Spleen (tissue), 11 donors: ENCODE data around the gene KDM8. TPM values are rescaled to one million over a fixed set of nuclear protein-coding genes. Genes with fewer than 3 reads are reported as not detected.

ENCODE experiments used
- DNase-seq: peaks from one replicate; pipeline ENCODE4 v3.0.0-alpha.2; 2020
- H3K27ac ChIP-seq, 8 donors: fragments of 200-600 bp; sonication (generic) in 7 of 8; 1 replicate in 4 of 8; 2 replicates in 4 of 8; pipeline versions ENCODE4 v1.5.0 to v1.8.0; 2016 to 2021; ENCODE audit warnings: inconsistent platforms in 4 of 8, mild to moderate bottlenecking in 4 of 8, moderate library complexity in 1 of 8
- H3K27me3 ChIP-seq, 7 donors: fragments of 200-600 bp; sonication (generic) in 6 of 7; replicated peaks in 1 of 7; 1 replicate in 4 of 7; 2 replicates in 3 of 7; pipeline versions ENCODE4 v1.5.0 to v1.8.0; 2016 to 2021; ENCODE audit warnings: inconsistent platforms in 3 of 7, mild to moderate bottlenecking in 1 of 7
- H3K36me3 ChIP-seq, 6 donors: fragments of 200-600 bp; sonication (generic) in 5 of 6; 1 replicate in 4 of 6; 2 replicates in 2 of 6; pipeline versions ENCODE4 v1.5.0 to v1.8.0; 2016 to 2021; ENCODE audit warnings: inconsistent platforms in 2 of 6
- H3K4me1 ChIP-seq, 6 donors: fragments of 200-600 bp; sonication (generic) in 5 of 6; 1 replicate in 3 of 6; 2 replicates in 3 of 6; pipeline versions ENCODE4 v1.5.0 to v1.8.0; 2016 to 2021; ENCODE audit warnings: inconsistent platforms in 3 of 6
- H3K4me3 ChIP-seq, 8 donors: fragments of 200-600 bp; sonication (generic) in 7 of 8; 1 replicate in 4 of 8; 2 replicates in 4 of 8; pipeline versions ENCODE4 v1.5.0 to v1.8.0; 2016 to 2021; ENCODE audit warnings: inconsistent platforms in 4 of 8, mild to moderate bottlenecking in 4 of 8, moderate library complexity in 2 of 8
- H3K9me3 ChIP-seq, 8 donors: fragments of 200-600 bp; sonication (generic) in 7 of 8; 1 replicate in 4 of 8; 2 replicates in 4 of 8; pipeline versions ENCODE4 v1.5.0 to v1.8.0; 2016 to 2021; ENCODE audit warnings: inconsistent platforms in 4 of 8
- POLR2A ChIP-seq, 3 donors: fragments of 450-650 bp; IDR thresholded peaks; one replicate each; pipeline ENCODE4 v1.5.1; 2017; ENCODE audit warnings: antibody characterized with exemption in 3 of 3, mild to moderate bottlenecking in 1 of 3
- POLR2AphosphoS5 ChIP-seq, 3 donors: sonication (generic); formaldehyde crosslinking; IDR thresholded peaks; one replicate each; pipeline ENCODE4 v1.5.1; 2017; ENCODE audit warnings: antibody characterized with exemption in 3 of 3
- WGBS, 5 donors: extraction: QIAGEN DNeasy Blood & Tissue Kit in 3 of 5; methylation state at CpG; one replicate each; pipeline versions ENCODE4 v1.1.5 to v1.1.7; 2013 to 2018; 5-methylcytosine and 5-hydroxymethylcytosine counted together
- intact Hi-C: fragments of 100-400 bp; cut with DNase I; formaldehyde crosslinking; loops from one replicate; pipeline ENCODE4 v1.15.0; 2023; ENCODE audit warnings: low total_unique reads
- polyA plus RNA-seq, 3 donors: library from polyadenylated mRNA; stranded (reverse); fragments of 200-250 nt; gene quantifications; one replicate each; pipeline ENCODE4 v1.2.1, GENCODE V29; 2013
- total RNA-seq, 7 donors: library from RNA; depleted of rRNA in 3 of 7; stranded (reverse); fragments of >200 nt in 3 of 7; fragmentation: NEBNext Ultra II Directional in 4 of 7; extraction: Animal tissue kit (Norgen Biotek cat#: 25700) in 4 of 7; gene quantifications; one replicate each; pipeline versions ENCODE4 v1.1.0 to v1.2.1, GENCODE V29; 2016 to 2021
- TF ChIP-seq, protein P1 (sequence below), 11 experiments: fragments of 200-600 bp in 7 of 11; fragments of 450-650 bp in 4 of 11; sonication (generic) in 4 of 11; IDR thresholded peaks in 8 of 11; conservative IDR thresholded peaks in 3 of 11; 1 replicate in 7 of 11; 2 replicates in 4 of 11; pipeline versions ENCODE4 v1.4.0 to v1.8.0; 2016 to 2021; ENCODE audit warnings: antibody characterized with exemption in 11 of 11, inconsistent platforms in 4 of 11, mild to moderate bottlenecking in 1 of 11
- donor health status: healthy with polysubstance abuse.
- donor health status: DM: no; HTN: no; CAD: no; lungs with moderate emphysema.
- donor health status: DM: no; HTN: no; CAD: no.
- donor health status: Bipolar disorder and iron deficiency.
- donor health status: healthy.
- donor health status: DM: no; HTN: no; CAD: no.
- donor health status: DM: yes; HTN: yes; CAD: no.

KDM8 gene
- total and polyA plus RNA-seq, 10 donors = 5.2 to 14.7 (median 9.6) TPM

DNA sequence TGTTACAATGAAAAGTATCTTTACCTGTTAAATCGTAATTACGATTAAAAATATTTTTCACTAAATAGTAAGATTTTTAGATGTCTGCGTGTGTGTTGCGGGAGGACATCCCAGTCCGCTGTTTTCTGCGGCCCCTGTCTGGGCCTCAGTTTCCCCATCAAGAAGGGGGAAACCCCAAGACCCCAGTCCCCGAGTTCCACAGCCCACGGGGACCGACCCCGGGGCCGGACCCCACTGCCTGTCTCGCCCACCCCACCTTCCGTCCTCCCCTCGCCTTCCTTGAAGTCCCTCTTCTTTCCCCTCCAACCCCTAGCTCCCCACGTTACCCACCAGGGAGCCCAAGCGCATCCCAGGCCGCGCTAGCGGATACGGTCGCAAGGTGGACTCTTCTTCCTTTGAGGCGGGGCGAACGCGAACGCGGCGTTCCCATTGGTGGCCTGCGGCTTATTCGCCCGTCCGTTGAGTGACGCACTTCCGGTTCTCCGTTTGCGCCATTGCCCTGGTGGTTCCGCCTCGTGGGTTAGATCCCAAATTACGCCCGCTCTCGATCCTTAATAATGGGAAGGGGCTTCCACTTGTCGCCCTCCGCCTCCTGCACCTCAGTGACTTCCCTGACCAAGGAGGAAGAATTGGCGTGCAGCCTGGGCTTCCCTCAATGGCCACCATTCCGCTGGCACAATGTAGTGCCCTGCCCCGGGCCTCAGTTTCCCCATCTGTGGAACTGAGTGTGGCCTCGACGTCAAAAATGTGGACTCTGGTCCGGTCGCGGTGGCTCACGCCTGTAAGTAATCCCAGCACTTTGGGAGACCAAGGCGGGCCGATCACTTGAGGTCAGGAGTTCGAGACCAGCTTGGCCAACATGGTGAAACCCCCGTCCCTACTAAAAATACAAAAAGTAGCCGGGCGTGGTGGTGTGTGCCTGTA, 65.3 kb downstream of the KDM8 start, which contains the start of gene NSMCE1:
Gene NSMCE1 (minus strand): TSS at position 397 of the 924 bp plus-strand sequence. CDS start 11,202 bp downstream, outside the sequence.
- H3K27me3 ChIP-seq = no peaks in the 10 kb centered on the region
- no peaks in the 10 kb centered on the region for H3K9me3 ChIP-seq
- peak within 1 kb of the TSS; percentile 59 to 89 (median 71) for H3K4me3 ChIP-seq
- intact Hi-C loops = loop anchor here (10.0 kb wide), 1 partner anchor 46 kb away; the partner anchor contains the start of gene IL4R
- peak; percentile 98 for DNase-seq
- 1 to 8% (median 7%) methylated on average over 46 to 58 of the region's 58 CpGs for WGBS, 5 donors
- peaks cover 7 to 82% (median 27%) of the 10 kb centered on the region in 6 donors for H3K4me1 ChIP-seq
- TF ChIP-seq, protein P1, sequence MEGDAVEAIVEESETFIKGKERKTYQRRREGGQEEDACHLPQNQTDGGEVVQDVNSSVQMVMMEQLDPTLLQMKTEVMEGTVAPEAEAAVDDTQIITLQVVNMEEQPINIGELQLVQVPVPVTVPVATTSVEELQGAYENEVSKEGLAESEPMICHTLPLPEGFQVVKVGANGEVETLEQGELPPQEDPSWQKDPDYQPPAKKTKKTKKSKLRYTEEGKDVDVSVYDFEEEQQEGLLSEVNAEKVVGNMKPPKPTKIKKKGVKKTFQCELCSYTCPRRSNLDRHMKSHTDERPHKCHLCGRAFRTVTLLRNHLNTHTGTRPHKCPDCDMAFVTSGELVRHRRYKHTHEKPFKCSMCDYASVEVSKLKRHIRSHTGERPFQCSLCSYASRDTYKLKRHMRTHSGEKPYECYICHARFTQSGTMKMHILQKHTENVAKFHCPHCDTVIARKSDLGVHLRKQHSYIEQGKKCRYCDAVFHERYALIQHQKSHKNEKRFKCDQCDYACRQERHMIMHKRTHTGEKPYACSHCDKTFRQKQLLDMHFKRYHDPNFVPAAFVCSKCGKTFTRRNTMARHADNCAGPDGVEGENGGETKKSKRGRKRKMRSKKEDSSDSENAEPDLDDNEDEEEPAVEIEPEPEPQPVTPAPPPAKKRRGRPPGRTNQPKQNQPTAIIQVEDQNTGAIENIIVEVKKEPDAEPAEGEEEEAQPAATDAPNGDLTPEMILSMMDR (IDR thresholded peaks at IDR 0.05 in 8 of 11, conservative IDR thresholded peaks at IDR 0.05 in 3 of 11) = peak in 9 of 11 experiments; percentile 42 to 71 (median 55)
- peak; percentile 37 to 55 (median 43) for TF ChIP-seq POLR2A (IDR thresholded peaks at IDR 0.05)
- TF ChIP-seq POLR2AphosphoS5 (IDR thresholded peaks at IDR 0.05) = peak; percentile 95 to 98 (median 97)
- H3K36me3 ChIP-seq = peaks cover 0 to 4% (median 0%) of the 10 kb centered on the region in 6 donors
- H3K27ac ChIP-seq = peak within 1 kb of the TSS; percentile 91 to 95 (median 92)

DNA sequence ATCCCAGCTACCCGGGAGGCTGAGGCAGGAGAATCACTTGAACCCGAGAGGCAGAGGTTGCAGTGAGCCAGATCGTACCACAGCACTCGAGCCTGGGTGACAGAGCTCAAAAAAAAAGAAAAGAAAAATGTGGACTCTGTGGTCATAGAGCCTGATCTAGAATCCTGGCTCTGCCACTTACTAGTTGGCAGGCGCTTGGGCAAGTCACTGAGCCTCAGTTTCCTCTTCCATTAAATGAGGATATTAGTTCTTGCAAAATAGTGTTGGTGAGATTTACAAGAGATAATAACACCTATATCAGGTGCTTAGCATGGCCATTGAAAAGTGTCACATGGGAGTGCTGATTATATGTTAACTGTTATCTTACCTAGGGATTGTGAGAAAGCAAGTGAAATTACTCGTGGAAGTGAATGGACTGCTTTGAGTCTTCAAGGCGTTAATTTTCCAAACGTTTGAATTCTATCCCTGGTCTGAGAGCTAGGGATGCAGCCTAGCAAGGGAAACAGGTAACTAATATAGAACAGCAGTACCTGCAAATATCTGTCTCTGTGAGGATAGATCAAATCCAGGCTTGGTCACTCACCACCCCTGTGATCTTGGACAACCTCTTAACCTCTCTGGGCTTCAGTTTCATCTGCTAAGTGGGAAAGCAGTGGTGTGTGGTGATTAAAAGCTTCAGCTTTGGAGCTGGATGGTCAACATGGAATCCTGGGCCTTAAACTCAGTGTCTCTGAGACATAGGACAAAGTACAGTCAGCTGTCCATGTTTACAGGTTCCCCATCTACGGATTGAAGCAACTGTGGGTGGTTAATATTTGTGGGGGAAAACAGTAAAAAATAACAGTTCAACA, 66.2 kb downstream of the KDM8 start:
- no peaks in the 10 kb centered on the region for H3K9me3 ChIP-seq
- TF ChIP-seq, protein P1 (IDR thresholded peaks at IDR 0.05 in 8 of 11, conservative IDR thresholded peaks at IDR 0.05 in 3 of 11) = no peak
- no peak for TF ChIP-seq POLR2AphosphoS5 (IDR thresholded peaks at IDR 0.05)
- no peak for TF ChIP-seq POLR2A (IDR thresholded peaks at IDR 0.05)
- DNase-seq = no peak
- H3K4me3 ChIP-seq = peak overlapping the region in 6 of 8 donors; percentile 59 to 89 (median 71)
- H3K4me1 ChIP-seq = peaks cover 7 to 82% (median 27%) of the 10 kb centered on the region in 6 donors
- intact Hi-C loops = loop anchor here (10.0 kb wide), 1 partner anchor 45 kb away; the partner anchor contains the start of gene IL4R
- WGBS, 5 donors = 84 to 90% (median 85%) methylated on average over 9 of the region's 9 CpGs
- H3K27me3 ChIP-seq = no peaks in the 10 kb centered on the region
- peak overlapping the region in 6 of 8 donors; percentile 91 to 95 (median 92) for H3K27ac ChIP-seq
- H3K36me3 ChIP-seq = no peaks in the 10 kb centered on the region

DNA sequence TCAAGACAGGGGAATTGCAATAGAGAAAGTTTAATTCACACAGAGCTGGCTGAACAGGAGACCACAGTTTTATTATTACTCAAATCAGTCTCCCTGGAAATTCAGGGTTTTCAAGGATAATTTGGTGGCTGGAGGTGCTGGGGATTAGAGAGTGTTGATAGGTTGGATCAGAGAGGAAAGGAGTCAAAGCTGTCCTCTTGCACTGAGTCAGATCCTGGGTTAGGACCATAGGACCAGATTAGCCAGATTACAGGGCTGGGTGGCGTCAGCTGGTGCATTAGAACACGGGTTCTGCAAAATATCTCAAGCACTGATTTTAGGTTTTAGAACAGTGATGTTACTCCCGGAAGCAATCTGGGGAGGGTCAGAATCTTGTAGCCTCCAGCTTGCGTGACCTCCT, 67.0 kb downstream of the KDM8 start:
- no peaks in the 10 kb centered on the region for H3K27me3 ChIP-seq
- TF ChIP-seq POLR2AphosphoS5 (IDR thresholded peaks at IDR 0.05) (no peak), POLR2A (IDR thresholded peaks at IDR 0.05) (no peak)
- TF ChIP-seq, protein P1 (IDR thresholded peaks at IDR 0.05 in 8 of 11, conservative IDR thresholded peaks at IDR 0.05 in 3 of 11) = no peak
- H3K4me1 ChIP-seq = peaks cover 12 to 84% (median 34%) of the 10 kb centered on the region in 6 donors
- H3K36me3 ChIP-seq = no peaks in the 10 kb centered on the region
- no peak for DNase-seq
- 90 to 98% (median 94%) methylated on average over 4 of the region's 4 CpGs for WGBS, 5 donors
- intact Hi-C loops = no loop called here
- H3K27ac ChIP-seq = no peak overlapping the region
- no peaks in the 10 kb centered on the region for H3K9me3 ChIP-seq
- H3K4me3 ChIP-seq = no peak overlapping the region

Other genes starting within 250 kb of the KDM8 start
- not detected for gene C16orf82, start 136.6 kb upstream of the KDM8 start, total RNA-seq
- not detected for gene C16orf82, start 136.6 kb upstream of the KDM8 start, polyA plus RNA-seq
- 10 to 100 TPM; 18.4 to 41.4 (median 31.7) TPM for gene NSMCE1, start 65.2 kb downstream of the KDM8 start, total RNA-seq
- gene NSMCE1, start 65.2 kb downstream of the KDM8 start, polyA plus RNA-seq = 10 to 100 TPM; 37.9 to 79.0 (median 41.4) TPM
- gene IL4R, start 110.4 kb downstream of the KDM8 start, total RNA-seq = 100 to 1,000 TPM in 6 of 7 donors, 10 to 100 TPM in 1; 78.0 to 319 (median 215) TPM
- gene IL4R, start 110.4 kb downstream of the KDM8 start, polyA plus RNA-seq = 10 to 100 TPM; 39.3 to 55.5 (median 48.9) TPM
- gene IL21R, start 198.6 kb downstream of the KDM8 start, total RNA-seq = 10 to 100 TPM in 6 of 7 donors, 1 to 10 TPM in 1; 8.7 to 19.7 (median 13.0) TPM
- 1 to 10 TPM; 2.7 to 6.0 (median 3.3) TPM for gene IL21R, start 198.6 kb downstream of the KDM8 start, polyA plus RNA-seq